ENCODE measurements around the gene DDX42.

DDX42 gene, protein sequence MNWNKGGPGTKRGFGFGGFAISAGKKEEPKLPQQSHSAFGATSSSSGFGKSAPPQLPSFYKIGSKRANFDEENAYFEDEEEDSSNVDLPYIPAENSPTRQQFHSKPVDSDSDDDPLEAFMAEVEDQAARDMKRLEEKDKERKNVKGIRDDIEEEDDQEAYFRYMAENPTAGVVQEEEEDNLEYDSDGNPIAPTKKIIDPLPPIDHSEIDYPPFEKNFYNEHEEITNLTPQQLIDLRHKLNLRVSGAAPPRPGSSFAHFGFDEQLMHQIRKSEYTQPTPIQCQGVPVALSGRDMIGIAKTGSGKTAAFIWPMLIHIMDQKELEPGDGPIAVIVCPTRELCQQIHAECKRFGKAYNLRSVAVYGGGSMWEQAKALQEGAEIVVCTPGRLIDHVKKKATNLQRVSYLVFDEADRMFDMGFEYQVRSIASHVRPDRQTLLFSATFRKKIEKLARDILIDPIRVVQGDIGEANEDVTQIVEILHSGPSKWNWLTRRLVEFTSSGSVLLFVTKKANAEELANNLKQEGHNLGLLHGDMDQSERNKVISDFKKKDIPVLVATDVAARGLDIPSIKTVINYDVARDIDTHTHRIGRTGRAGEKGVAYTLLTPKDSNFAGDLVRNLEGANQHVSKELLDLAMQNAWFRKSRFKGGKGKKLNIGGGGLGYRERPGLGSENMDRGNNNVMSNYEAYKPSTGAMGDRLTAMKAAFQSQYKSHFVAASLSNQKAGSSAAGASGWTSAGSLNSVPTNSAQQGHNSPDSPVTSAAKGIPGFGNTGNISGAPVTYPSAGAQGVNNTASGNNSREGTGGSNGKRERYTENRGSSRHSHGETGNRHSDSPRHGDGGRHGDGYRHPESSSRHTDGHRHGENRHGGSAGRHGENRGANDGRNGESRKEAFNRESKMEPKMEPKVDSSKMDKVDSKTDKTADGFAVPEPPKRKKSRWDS

GRCh38 chr17:63774141-63774968, at the start of gene DDX42:
DDX42 (plus strand) TSS chr17:63774170; CDS start chr17:63787050, 12,880 bp downstream.
- peak; percentile 81 to 85 for DNase-seq (ENCODE audit: low read depth in 1 of 2, low spot score in 1 of 2)

GRCh38 chr17:63735691-63736090, 38.3 kb upstream of the DDX42 start:
- DNase-seq (ENCODE audit: low read depth in 1 of 2, low spot score in 1 of 2), result no peak

DNA sequence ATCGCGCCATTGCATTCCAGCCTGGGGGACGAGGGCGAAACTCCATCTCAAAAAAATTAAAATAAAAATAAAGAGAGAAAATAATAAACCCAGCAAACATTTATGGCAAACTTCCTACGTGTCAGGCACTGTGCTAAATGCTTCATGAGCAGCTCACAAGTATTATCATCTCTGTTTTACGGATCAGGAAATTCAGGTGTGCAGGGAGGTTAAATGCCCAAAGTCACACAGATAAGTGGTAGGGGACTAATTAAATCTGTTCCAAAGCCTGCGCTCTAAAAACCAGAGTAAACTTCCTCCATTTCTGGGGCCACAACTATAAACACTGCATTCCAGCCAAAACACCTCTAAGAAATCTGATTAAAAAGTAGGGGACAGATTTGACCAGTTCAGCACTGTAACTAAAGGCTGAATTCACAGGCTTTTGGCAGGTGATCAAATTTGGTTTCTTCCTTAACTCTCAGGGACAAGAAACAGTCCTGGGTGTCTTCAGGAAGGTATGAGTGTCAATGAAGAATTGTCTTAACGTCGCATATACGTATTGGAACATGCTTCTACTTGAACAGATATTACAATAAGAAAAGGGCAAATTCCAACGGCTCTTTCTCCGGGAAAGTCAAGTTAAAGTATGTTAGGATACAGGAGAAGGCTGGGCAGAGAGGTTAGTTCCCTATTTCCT, 33.4 kb upstream of the DDX42 start:
- no peak for DNase-seq (ENCODE audit: low read depth in 1 of 2, low spot score in 1 of 2)

GRCh38 chr17:63741143-63741407, 32.9 kb upstream of the DDX42 start:
- DNase-seq (ENCODE audit: low read depth in 1 of 2, low spot score in 1 of 2), result no peak

DNA sequence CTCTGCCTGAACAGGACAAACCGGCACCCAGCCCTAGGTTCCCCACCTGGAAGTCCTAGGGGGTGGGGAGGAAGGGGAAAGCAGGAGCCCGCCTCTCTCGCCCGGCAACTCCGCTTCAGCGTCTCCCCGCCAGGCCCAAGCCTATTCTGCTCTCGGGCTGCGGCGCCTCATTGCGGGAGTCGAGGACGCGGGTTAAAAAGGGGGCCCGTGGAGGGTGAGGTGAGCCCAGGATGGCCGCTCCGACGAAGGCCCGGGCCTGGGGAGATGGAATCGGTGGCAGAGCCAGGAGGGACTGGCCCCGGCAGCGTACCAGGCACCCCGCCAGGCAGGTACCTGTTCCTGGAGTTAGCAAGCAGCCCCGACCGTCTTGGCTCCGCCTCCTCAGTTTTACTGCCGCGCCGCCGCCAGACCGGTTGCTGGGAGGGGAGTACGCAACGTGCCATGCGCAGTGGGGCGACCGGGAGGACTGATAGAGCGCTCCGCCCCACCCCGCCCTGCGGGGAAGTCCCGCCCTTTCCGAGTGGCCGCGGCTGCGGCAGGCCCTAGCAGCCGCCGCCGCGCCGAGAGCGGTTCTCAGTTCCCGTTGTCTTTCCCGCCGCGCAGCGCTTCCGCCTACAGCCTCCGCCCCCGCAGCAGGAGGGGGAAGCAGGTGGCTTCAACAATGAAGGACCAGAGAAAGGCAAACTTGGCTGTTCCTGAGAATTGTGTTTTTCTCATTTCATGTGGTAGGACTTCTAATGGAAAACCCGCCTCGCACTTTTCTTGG, 32.4 kb upstream of the DDX42 start, which contains the start of gene STRADA:
Gene STRADA (minus strand): TSS at position 392 of the 766 bp plus-strand sequence. CDS start 13,430 bp downstream, outside the sequence.
- peak; percentile 98 to 99 for DNase-seq (ENCODE audit: low read depth in 1 of 2, low spot score in 1 of 2)

DNA sequence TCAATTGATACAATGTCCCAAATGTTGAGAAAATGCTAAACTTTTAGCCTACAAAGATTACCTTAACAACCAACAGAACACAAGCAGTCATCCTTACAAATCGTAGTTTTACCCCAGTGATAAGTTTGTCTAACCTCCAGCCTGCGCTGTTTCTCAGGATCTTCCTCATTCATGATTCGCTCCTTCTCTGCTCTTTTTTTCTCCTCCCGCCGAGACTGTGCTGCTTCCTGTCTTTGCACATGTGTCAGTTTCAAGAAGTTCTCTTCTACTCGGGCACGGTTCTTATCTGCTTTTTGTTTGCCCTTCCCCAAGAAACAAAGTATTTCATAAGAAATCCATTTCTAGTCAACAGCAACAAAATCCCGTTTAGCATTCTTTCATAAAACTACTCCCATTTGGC, 22.2 kb upstream of the DDX42 start:
- no peak for DNase-seq (ENCODE audit: low read depth in 1 of 2, low spot score in 1 of 2)

DNA sequence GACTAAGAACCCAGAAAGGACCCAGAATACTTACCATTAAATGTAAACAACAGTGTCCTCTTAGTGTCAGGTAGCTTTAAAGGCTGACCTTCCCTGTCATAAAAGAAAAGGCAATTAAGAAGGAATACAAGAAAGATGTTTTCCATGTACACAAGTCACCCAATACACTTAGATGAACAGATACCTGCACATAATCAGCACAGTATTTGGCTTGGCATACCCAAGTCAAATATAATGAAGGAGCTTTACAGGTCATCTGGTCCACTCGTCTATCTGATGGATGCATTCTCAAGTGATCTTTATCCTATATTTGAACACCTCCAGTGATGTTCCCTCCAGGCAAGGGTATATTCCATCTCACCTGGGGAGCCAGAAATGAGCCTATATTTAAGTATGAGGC, 21.3 kb upstream of the DDX42 start:
- DNase-seq (ENCODE audit: low read depth in 1 of 2, low spot score in 1 of 2), result no peak

GRCh38 chr17:63753215-63753614, 20.8 kb upstream of the DDX42 start:
- DNase-seq (ENCODE audit: low read depth in 1 of 2, low spot score in 1 of 2), result no peak

DNA sequence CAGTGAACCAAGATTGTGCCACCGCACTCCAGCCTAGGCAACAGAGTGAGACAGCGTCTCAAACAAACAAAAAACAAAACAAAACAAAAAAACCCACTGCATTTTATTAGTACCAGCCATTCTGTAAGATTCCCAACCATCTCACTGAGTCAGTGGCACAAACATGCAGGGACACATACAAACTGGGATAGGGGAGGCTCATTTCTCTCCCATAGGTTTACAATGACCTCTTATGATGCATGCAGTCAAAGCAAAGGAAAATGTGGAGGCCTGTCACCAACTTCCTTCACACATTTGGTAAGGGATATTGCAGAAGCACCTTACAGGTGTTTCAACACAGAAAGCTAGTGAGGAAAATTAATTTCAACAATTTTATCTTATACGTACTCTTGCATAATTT, 19.9 kb upstream of the DDX42 start:
- DNase-seq (ENCODE audit: low read depth in 1 of 2, low spot score in 1 of 2), result no peak

DNA sequence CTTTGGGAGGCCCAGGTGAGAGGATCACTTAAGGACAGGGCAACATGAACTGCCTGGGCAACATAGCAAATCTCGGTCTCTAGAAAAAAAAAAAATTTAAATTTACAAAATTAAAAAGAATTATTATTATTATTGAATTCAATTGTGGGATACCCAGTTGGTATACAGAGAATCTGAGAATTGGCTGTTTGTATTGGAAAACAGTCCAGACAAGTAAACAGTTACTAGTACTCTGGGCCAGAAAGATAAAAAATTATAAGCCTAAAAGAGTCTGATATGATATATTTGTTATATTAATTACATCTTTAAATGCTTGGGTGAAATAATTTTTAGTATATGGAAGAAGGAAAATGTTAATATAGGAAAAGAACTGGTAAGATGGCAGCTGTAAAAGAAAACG, 15.5 kb upstream of the DDX42 start:
- no peak for DNase-seq (ENCODE audit: low read depth in 1 of 2, low spot score in 1 of 2)

- no peak for DNase-seq (ENCODE audit: low read depth in 1 of 2, low spot score in 1 of 2)
Observed at GRCh38 chr17:63760771-63761539, 13.0 kb upstream of the DDX42 start.

GRCh38 chr17:63762161-63763078, 11.6 kb upstream of the DDX42 start:
- no peak for DNase-seq (ENCODE audit: low read depth in 1 of 2, low spot score in 1 of 2)

- no peak for DNase-seq (ENCODE audit: low read depth in 1 of 2, low spot score in 1 of 2)
Observed at GRCh38 chr17:63764716-63765115, 9.3 kb upstream of the DDX42 start.

GRCh38 chr17:63766754-63767153, 7.2 kb upstream of the DDX42 start:
- no peak for DNase-seq (ENCODE audit: low read depth in 1 of 2, low spot score in 1 of 2)

DNA sequence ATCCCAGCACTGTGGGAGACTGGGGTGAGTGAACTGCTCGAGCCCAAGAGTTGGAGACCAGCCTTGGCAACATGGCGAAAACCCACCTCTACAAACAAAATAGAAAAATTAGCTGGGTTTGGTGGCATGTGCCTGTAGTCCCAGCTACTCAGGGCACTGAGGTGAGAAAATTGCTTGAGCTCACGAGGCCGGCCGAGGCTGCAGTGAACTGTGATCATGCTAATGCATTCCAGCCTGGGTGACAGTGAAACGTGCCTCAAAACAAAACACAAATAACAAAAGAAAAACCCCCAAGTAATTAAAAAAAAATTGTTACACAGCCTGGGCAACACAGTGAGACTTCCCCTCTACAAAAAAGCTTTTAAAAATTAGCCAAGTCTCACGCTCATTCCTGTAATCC, 5.5 kb upstream of the DDX42 start:
- no peak for DNase-seq (ENCODE audit: low read depth in 1 of 2, low spot score in 1 of 2)

- DNase-seq (ENCODE audit: low read depth in 1 of 2, low spot score in 1 of 2), result no peak
Observed at GRCh38 chr17:63772801-63773271, 1.1 kb upstream of the DDX42 start.

DNA sequence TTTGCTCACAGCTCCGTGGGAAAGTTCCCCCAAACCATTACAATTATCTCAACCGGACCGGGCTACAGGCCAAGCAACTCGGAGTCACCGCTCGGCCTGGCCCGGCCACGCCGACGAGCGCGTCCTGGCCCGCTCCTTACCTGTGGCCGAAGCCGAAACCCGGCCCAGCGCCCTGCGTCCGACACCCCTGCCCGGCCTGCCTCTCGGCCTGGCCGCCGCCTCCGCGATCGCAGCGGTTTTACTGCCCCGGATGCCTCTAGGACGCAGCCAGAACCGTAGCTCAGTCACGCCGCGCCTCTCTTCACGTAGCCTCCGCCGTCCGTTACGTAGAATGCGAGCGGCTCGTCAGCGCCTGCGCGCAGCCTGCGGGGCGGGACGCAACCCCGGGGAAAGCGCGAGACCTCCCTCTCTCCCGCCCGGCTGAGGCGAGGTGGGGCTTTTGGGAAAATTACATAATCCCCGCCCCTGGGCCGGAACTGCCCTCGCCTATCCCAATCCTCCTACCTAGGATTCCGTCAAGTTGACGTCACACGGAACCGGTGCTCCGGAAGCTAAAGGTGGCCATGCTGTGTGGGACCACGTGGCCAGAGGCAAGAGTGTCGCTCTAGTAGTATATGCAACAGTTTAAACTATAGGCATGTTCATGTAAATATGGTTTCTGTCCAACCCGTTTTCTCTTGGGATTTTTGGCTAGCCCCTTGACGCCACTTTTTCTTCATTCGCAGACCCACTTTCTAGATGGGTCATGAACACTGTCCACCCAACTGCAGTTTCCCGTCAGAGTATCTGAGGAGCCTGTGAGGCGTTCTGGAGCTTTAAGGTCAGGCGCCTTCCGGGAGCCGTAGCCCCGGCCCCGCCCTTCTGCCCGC, 464 bp upstream of the DDX42 start, which contains the start of gene CCDC47:
Gene CCDC47 (minus strand): TSS at position 326 of the 869 bp plus-strand sequence. CDS start 7,422 bp downstream, outside the sequence.
- DNase-seq (ENCODE audit: low read depth in 1 of 2, low spot score in 1 of 2), result peak; percentile 92 to 97
